Stimulated activated CD4-positive, alpha-beta T cell treated with anti-CD3 and anti-CD28 coated beads, Interleukin-2, amount 100 ng/mL, for 24 hours (primary cell): ENCODE results near the gene ZDBF2.
"Not testable (repeated sequence)": the region's sequence is repeated elsewhere in the genome, so short reads cannot be mapped to it uniquely, and the experiment has no call there.

ENCODE experiments used
- DNase-seq, 2 donors: peaks; one replicate each; pipeline ENCODE4 v3.0.0-alpha.2; 2020

Gene ZDBF2

GRCh38 chr2:206259376-206260187, 14.9 kb upstream of the ZDBF2 start:
- DNase-seq = no peak

- no peak for DNase-seq
Measured at GRCh38 chr2:206260188-206261012, 14.1 kb upstream of the ZDBF2 start.

- DNase-seq = no peak
Measured at GRCh38 chr2:206263959-206264603, 10.4 kb upstream of the ZDBF2 start.

GRCh38 chr2:206266130-206267125, 8.0 kb upstream of the ZDBF2 start:
- no peak for DNase-seq

- DNase-seq = no peak
Measured at GRCh38 chr2:206267567-206267966, 6.9 kb upstream of the ZDBF2 start.

GRCh38 chr2:206271065-206271464, 3.4 kb upstream of the ZDBF2 start:
- no peak for DNase-seq

- DNase-seq = no peak
Measured at GRCh38 chr2:206273905-206274304, 558 bp upstream of the ZDBF2 start.

- DNase-seq = peak in 1 of 2 donors; percentile 4
Measured at GRCh38 chr2:206275312-206276055, 1.0 kb downstream of the ZDBF2 start.

GRCh38 chr2:206276169-206276942, 1.9 kb downstream of the ZDBF2 start:
- DNase-seq = no peak

- DNase-seq = no peak
Measured at GRCh38 chr2:206277503-206277902, 3.0 kb downstream of the ZDBF2 start.

- no peak for DNase-seq
Measured at GRCh38 chr2:206282746-206283145, 8.3 kb downstream of the ZDBF2 start.

- DNase-seq = no peak
Measured at GRCh38 chr2:206287197-206287596, 12.7 kb downstream of the ZDBF2 start.

GRCh38 chr2:206289391-206289790, 14.9 kb downstream of the ZDBF2 start:
- DNase-seq = no peak

- no peak for DNase-seq
Measured at GRCh38 chr2:206296128-206296527, 21.7 kb downstream of the ZDBF2 start.

- not testable (repeated sequence) for DNase-seq
Measured at GRCh38 chr2:206299608-206300007, 25.1 kb downstream of the ZDBF2 start.

GRCh38 chr2:206305523-206306245, 31.2 kb downstream of the ZDBF2 start:
- DNase-seq = no peak

- no peak for DNase-seq
Measured at GRCh38 chr2:206311026-206311425, 36.6 kb downstream of the ZDBF2 start.

GRCh38 chr2:206316141-206316540, 41.7 kb downstream of the ZDBF2 start:
- DNase-seq = no peak

GRCh38 chr2:206323033-206323432, 48.6 kb downstream of the ZDBF2 start:
- no peak for DNase-seq

GRCh38 chr2:206323486-206323885, 49.0 kb downstream of the ZDBF2 start:
- no peak for DNase-seq
